ENCODE measurements around the gene HOXB4. TPM values are rescaled to one million over a fixed set of nuclear protein-coding genes. Genes with fewer than 3 reads are reported as not detected.

The HOXB4 gene
- total RNA-seq, 1 experiment from 2014 or later, result 2.0 TPM

DNA sequence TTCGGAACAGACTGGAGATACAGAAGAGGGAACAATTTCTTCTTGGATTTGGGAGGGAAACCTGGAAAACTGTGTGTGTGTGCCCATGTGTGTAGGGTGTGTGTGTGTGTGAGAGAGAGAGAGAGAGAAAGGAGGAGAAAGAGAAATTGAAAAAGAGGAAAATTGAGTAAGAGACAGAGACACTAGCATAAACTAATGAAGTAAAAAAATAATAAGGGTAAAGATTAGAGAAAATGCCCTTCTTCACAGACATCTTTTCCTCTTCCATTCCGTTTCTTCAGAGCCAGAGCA is 19.4 kb downstream of the HOXB4 start:
- Histone ChIP-seq H3K4me2 (no peak overlapping the region), H3K27ac (no peak overlapping the region), H3K4me1 (replicated peaks; ENCODE audit: insufficient read depth) (no peaks in the 10 kb centered on the region), H3K4me3 (no peak overlapping the region), H3K9me2 (ENCODE audit: insufficient read depth) (no peaks in the 10 kb centered on the region), H3K36me3 (ENCODE audit: low read depth) (no peaks in the 10 kb centered on the region), H4K20me1 (ENCODE audit: insufficient read depth) (no peaks in the 10 kb centered on the region), H3K9me3 (ENCODE audit: insufficient read depth, low read depth) (no peaks in the 10 kb centered on the region), H3K79me2 (ENCODE audit: low read depth) (no peaks in the 10 kb centered on the region), H3K27me3 (ENCODE audit: insufficient read depth, low read depth) (no peaks in the 10 kb centered on the region), H3F3A (ENCODE audit: insufficient read depth, low read depth) (no peaks in the 10 kb centered on the region), H2AFZ (no peak overlapping the region)
- DNase-seq, result no peak
- intact Hi-C loops (cut with micrococcal nuclease; ENCODE audit: unreplicated experiment), result no loop called here
- ChIA-PET CTCF (no interaction called here), POLR2A (ENCODE audit: unreplicated experiment) (no interaction called here)
- BruUV-seq (replicated peaks), result no TSS peak
- TF ChIP-seq, protein P1, sequence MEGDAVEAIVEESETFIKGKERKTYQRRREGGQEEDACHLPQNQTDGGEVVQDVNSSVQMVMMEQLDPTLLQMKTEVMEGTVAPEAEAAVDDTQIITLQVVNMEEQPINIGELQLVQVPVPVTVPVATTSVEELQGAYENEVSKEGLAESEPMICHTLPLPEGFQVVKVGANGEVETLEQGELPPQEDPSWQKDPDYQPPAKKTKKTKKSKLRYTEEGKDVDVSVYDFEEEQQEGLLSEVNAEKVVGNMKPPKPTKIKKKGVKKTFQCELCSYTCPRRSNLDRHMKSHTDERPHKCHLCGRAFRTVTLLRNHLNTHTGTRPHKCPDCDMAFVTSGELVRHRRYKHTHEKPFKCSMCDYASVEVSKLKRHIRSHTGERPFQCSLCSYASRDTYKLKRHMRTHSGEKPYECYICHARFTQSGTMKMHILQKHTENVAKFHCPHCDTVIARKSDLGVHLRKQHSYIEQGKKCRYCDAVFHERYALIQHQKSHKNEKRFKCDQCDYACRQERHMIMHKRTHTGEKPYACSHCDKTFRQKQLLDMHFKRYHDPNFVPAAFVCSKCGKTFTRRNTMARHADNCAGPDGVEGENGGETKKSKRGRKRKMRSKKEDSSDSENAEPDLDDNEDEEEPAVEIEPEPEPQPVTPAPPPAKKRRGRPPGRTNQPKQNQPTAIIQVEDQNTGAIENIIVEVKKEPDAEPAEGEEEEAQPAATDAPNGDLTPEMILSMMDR (conservative IDR thresholded peaks at IDR 0.05), result no peak

DNA sequence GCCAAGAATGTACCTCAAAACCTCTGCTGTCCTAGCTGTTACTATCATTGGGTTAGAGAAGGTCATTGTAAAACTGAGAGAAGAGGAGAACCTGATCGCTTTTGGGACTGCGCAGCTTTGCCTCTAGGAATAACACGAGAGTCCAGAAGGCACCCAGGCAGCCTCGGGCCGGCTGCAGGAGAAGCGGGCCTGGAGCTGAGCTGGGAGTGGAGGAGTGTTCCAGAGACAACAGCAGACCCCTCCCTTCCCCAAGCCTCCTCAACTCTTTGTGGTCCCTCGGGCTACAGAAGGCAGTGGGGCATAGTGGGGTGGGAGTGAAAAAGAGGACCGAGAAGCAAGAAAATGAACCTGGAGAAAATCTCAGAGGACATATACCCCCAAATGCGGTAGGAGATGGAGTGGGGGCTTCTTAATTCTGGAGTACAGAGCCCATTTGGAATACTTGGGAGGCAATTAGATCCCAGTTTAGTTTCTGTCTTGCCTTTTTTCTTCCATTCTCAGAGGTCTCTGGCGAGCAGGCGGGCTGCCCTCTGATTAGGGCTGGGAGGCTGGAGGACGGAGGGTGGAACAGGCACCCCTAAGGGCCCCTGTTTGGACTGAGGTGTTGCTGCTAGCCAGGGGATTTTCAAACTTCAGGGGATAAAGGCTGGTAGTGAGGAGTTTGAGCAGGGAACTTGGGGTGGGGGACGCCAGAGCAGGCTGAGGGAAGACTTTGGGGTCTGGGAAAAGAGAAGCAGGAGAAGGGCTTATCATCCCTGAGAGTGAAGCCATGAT is 19.9 kb downstream of the HOXB4 start:
- H3K4me3 ChIP-seq, result no peak overlapping the region
- H4K20me1 ChIP-seq (ENCODE audit: insufficient read depth), result no peaks in the 10 kb centered on the region
- H3K9me3 ChIP-seq (ENCODE audit: insufficient read depth, low read depth), result no peaks in the 10 kb centered on the region
- TF ChIP-seq, protein P1 (conservative IDR thresholded peaks at IDR 0.05), result no peak
- TF ChIP-seq EZH2 (IDR thresholded peaks at IDR 0.05; ENCODE audit: low read depth), result no peak
- POLR2A ChIA-PET (ENCODE audit: unreplicated experiment), result no interaction called here
- no peaks in the 10 kb centered on the region for H3F3A ChIP-seq (ENCODE audit: insufficient read depth, low read depth)
- no peaks in the 10 kb centered on the region for H3K36me3 ChIP-seq (ENCODE audit: low read depth)
- no peak for DNase-seq
- H2AFZ ChIP-seq, result no peak overlapping the region
- BruUV-seq (replicated peaks), result no TSS peak
- intact Hi-C loops (cut with micrococcal nuclease; ENCODE audit: unreplicated experiment), result no loop called here
- H3K9me2 ChIP-seq (ENCODE audit: insufficient read depth), result no peaks in the 10 kb centered on the region
- no peak overlapping the region for H3K4me2 ChIP-seq
- no peaks in the 10 kb centered on the region for H3K4me1 ChIP-seq (replicated peaks; ENCODE audit: insufficient read depth)
- no peaks in the 10 kb centered on the region for H3K79me2 ChIP-seq (ENCODE audit: low read depth)
- H3K27ac ChIP-seq, result no peak overlapping the region
- CTCF ChIA-PET, result no interaction called here
- H3K27me3 ChIP-seq (ENCODE audit: insufficient read depth, low read depth), result no peaks in the 10 kb centered on the region

DNA sequence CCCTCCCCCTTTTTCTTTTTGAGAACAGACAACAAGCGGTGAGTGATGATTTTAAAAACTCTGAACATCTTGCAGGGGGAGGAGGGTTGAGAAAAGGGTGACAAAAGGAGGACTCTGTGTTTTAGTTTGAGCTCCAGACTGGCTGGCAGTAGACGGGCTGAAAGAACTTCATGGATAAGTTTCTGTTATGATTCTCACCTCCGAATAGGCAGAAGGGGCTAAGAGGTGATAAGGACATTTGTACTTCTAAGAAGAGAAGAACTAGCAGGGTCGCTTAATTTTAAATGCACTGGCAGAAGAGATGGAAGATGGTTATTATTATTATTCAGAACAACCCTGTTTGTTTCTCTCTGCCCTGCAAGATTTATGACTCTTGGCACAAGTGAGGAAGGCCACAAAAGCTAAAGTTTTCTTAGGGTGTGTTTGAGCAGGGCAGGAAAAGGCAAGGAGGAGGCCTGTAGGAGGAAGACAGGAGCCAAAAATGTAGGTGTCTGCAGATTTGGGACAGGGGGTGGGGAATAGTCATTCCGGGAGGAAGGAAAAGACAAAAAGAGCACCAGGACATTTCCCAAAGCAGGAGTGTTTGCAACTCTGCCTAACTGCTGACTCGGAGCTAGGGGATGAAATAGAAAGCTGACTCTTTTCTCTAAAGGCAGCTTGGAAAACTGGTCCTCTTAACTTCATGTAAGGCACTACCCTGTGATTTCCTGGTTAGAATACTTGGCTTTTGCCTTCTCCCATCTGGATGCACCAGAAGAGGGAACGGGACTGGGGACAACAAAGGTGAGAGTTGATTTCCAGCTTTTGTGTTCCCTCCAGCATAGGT is 21.4 kb downstream of the HOXB4 start:
- Histone ChIP-seq H3F3A (ENCODE audit: insufficient read depth, low read depth) (no peaks in the 10 kb centered on the region), H3K9me3 (ENCODE audit: insufficient read depth, low read depth) (no peaks in the 10 kb centered on the region), H2AFZ (no peak overlapping the region), H3K79me2 (ENCODE audit: low read depth) (no peaks in the 10 kb centered on the region), H3K4me2 (no peak overlapping the region), H4K20me1 (ENCODE audit: insufficient read depth) (no peaks in the 10 kb centered on the region), H3K4me1 (replicated peaks; ENCODE audit: insufficient read depth) (no peaks in the 10 kb centered on the region), H3K9me2 (ENCODE audit: insufficient read depth) (no peaks in the 10 kb centered on the region), H3K27me3 (ENCODE audit: insufficient read depth, low read depth) (no peaks in the 10 kb centered on the region), H3K27ac (no peak overlapping the region), H3K4me3 (no peak overlapping the region), H3K36me3 (ENCODE audit: low read depth) (no peaks in the 10 kb centered on the region)
- intact Hi-C loops (cut with micrococcal nuclease; ENCODE audit: unreplicated experiment), result no loop called here
- POLR2A ChIA-PET (ENCODE audit: unreplicated experiment), result no interaction called here
- BruUV-seq (replicated peaks), result no TSS peak
- CTCF ChIA-PET, result interaction anchor here (0.7 kb wide), 1 partner anchor 430 kb away, joined by 5 read pairs; no protein-coding TSS in a partner anchor
- no peak for DNase-seq
- TF ChIP-seq, protein P1 (conservative IDR thresholded peaks at IDR 0.05), result no peak
- no peak for TF ChIP-seq EZH2 (IDR thresholded peaks at IDR 0.05; ENCODE audit: low read depth)

All from PC-9 (cell line).